SK-N-SH (cell line): ENCODE measurements around the gene LRRC2. TPM values are rescaled to one million over a fixed set of nuclear protein-coding genes. Genes with fewer than 3 reads are reported as not detected.

ENCODE experiments used
- CTCF ChIA-PET: fragments of 300-600, 350-600 bp; formaldehyde crosslinking; extraction: SDS; loops from one replicate; lab custom pipeline; 2021; lab: Yijun Ruan, JAX
- POLR2A ChIA-PET: fragments of 350-600 bp; sonication (Branson Sonifier 250); formaldehyde crosslinking; extraction: SDS; loops from one replicate; lab custom pipeline; 2020; ENCODE audit warnings: antibody characterized with exemption, inconsistent platforms; lab: Yijun Ruan, JAX
- DNase-seq: peaks from one replicate; pipeline ENCODE4 v3.0.0; 2012
- H2AFZ ChIP-seq: fragments of 200-600 bp; sonication (generic); 2 replicates; pipeline ENCODE4 v1.8.1; 2016; ENCODE audit warnings: antibody characterized with exemption, mild to moderate bottlenecking, low read depth
- H3F3A ChIP-seq: fragments of 200-600 bp; sonication (generic); replicated peaks from 2 replicates; pipeline ENCODE3; 2016; ENCODE audit warnings: antibody characterized with exemption, mild to moderate bottlenecking; ENCODE audit not compliant: insufficient read depth
- H3K27ac ChIP-seq, 2 experiments: fragments of 200-500 bp in 1 of 2; fragments of 200-600 bp in 1 of 2; sonication (Bioruptor generic) in 1 of 2; sonication (generic), shearing (Covaris generic) in 1 of 2; 2 replicates each; pipeline versions ENCODE4 v1.5.1 to v1.6.1; 2014 to 2016; ENCODE audit warnings: low read depth in 2 of 2, inconsistent platforms in 1 of 2, low read length in 1 of 2, mild to moderate bottlenecking in 1 of 2, mixed read lengths in 1 of 2
- H3K27me3 ChIP-seq: fragments of 200-600 bp; sonication (generic), shearing (Covaris generic); 2 replicates; pipeline ENCODE4 v1.6.1; 2016; ENCODE audit warnings: mixed run types; ENCODE audit not compliant: insufficient read depth
- H3K36me3 ChIP-seq, 2 experiments: fragments of 200-500 bp in 1 of 2; fragments of 200-600 bp in 1 of 2; sonication (Bioruptor generic) in 1 of 2; sonication (generic) in 1 of 2; replicated peaks in 1 of 2; 2 replicates each; pipeline versions ENCODE3 to v1.5.1; 2014 to 2016; ENCODE audit warnings: low read length in 1 of 2, mild to moderate bottlenecking in 1 of 2; ENCODE audit not compliant: insufficient read depth in 2 of 2, control insufficient read depth in 1 of 2
- H3K4me1 ChIP-seq, 2 experiments: fragments of 200-500 bp in 1 of 2; fragments of 200-600 bp in 1 of 2; sonication (Bioruptor generic) in 1 of 2; sonication (generic), shearing (Covaris generic) in 1 of 2; 2 replicates each; pipeline versions ENCODE4 v1.5.1 to v1.6.1; 2014 to 2016; ENCODE audit warnings: low read depth in 1 of 2, low read length in 1 of 2, mixed run types in 1 of 2; ENCODE audit not compliant: insufficient read depth in 2 of 2, control insufficient read depth in 1 of 2
- H3K4me2 ChIP-seq: fragments of 200-600 bp; sonication (generic), shearing (Covaris generic); 2 replicates; pipeline ENCODE4 v1.6.1; 2017; ENCODE audit warnings: mixed run types
- H3K4me3 ChIP-seq, 2 experiments: fragments of 200-500 bp in 1 of 2; fragments of 200-600 bp in 1 of 2; sonication (Bioruptor generic) in 1 of 2; sonication (generic), shearing (Covaris generic) in 1 of 2; 2 replicates each; pipeline versions ENCODE4 v1.5.1 to v1.8.1; 2014 to 2016; ENCODE audit warnings: low read depth in 2 of 2, inconsistent platforms in 1 of 2, low read length in 1 of 2, mild to moderate bottlenecking in 1 of 2, mixed read lengths in 1 of 2, moderate library complexity in 1 of 2
- H3K79me2 ChIP-seq: fragments of 200-600 bp; sonication (generic); 2 replicates; pipeline ENCODE4 v1.8.1; 2017; ENCODE audit warnings: mild to moderate bottlenecking; ENCODE audit not compliant: insufficient read depth
- H3K9ac ChIP-seq: fragments of 200-600 bp; sonication (generic); 2 replicates; pipeline ENCODE4 v1.6.1; 2017; ENCODE audit warnings: mixed run types
- H3K9me2 ChIP-seq: fragments of 200-600 bp; sonication (generic); 2 replicates; pipeline ENCODE4 v1.6.1; 2017; ENCODE audit warnings: mixed run types
- H3K9me3 ChIP-seq: fragments of 200-600 bp; sonication (generic); 2 replicates; pipeline ENCODE4 v1.6.1; 2017; ENCODE audit warnings: mixed run types, mild to moderate bottlenecking, moderate library complexity
- H4K20me1 ChIP-seq: fragments of 200-600 bp; sonication (generic); 2 replicates; pipeline ENCODE4 v1.6.1; 2017; ENCODE audit warnings: mild to moderate bottlenecking, mixed run types; ENCODE audit not compliant: insufficient read depth
- CHD2 ChIP-seq: fragments of 150-350 bp; IDR thresholded peaks from 2 replicates; pipeline ENCODE4 v1.6.1; 2018; ENCODE audit warnings: low read length; ENCODE audit not compliant: partially characterized antibody
- CTCF ChIP-seq: fragments of 200-600 bp; sonication (generic); IDR thresholded peaks from 2 replicates; pipeline ENCODE4 v1.6.1; 2017; ENCODE audit warnings: antibody characterized with exemption, mild to moderate bottlenecking, moderate library complexity
- EP300 ChIP-seq, 2 experiments: IDR thresholded peaks; 2 replicates each; pipeline versions ENCODE4 v1.4.0 to v1.6.1; 2012; ENCODE audit warnings: borderline replicate concordance in 1 of 2, low read depth in 1 of 2, low read length in 1 of 2
- GATA2 ChIP-seq: sonication (generic); formaldehyde crosslinking; IDR thresholded peaks from 2 replicates; pipeline ENCODE4 v1.5.0; 2020; ENCODE audit warnings: mild to moderate bottlenecking, missing genetic modification reagents
- IRF3 ChIP-seq: fragments of 150-350 bp; IDR thresholded peaks from 2 replicates; pipeline ENCODE4 v1.6.1; 2016; ENCODE audit warnings: mild to moderate bottlenecking, low read depth, low read length
- JUND ChIP-seq: IDR thresholded peaks from 2 replicates; pipeline ENCODE4 v1.4.0; 2012
- MAX ChIP-seq: IDR thresholded peaks from 2 replicates; pipeline ENCODE4 v1.4.0; 2012; ENCODE audit warnings: low read depth
- MXI1 ChIP-seq: IDR thresholded peaks from 2 replicates; pipeline ENCODE4 v1.6.1; 2012; ENCODE audit warnings: mild to moderate bottlenecking, low read depth, low read length, improper control_type of control experiment
- NFIC ChIP-seq: IDR thresholded peaks from 2 replicates; pipeline ENCODE4 v1.4.0; 2012; ENCODE audit warnings: borderline replicate concordance
- RCOR1 ChIP-seq: fragments of 150-350 bp; IDR thresholded peaks from 2 replicates; pipeline ENCODE4 v1.6.1; 2017; ENCODE audit warnings: antibody characterized with exemption, low read length
- REST ChIP-seq: IDR thresholded peaks from 2 replicates; pipeline ENCODE4 v1.6.1; 2012; ENCODE audit warnings: mild to moderate bottlenecking, low read depth, low read length, moderate library complexity
- RFX5 ChIP-seq: IDR thresholded peaks from 2 replicates; pipeline ENCODE4 v1.6.1; 2012; ENCODE audit warnings: mild to moderate bottlenecking, improper control_type of control experiment, low read length
- SIN3A ChIP-seq: IDR thresholded peaks from 2 replicates; pipeline ENCODE4 v1.6.1; 2012; ENCODE audit warnings: low read depth, mild to moderate bottlenecking, low read length, moderate library complexity, borderline replicate concordance
- SMC3 ChIP-seq: IDR thresholded peaks from 2 replicates; pipeline ENCODE4 v1.6.1; 2012; ENCODE audit warnings: low read depth, low read length, improper control_type of control experiment
- TAF1 ChIP-seq: IDR thresholded peaks from 2 replicates; pipeline ENCODE4 v1.6.1; 2012; ENCODE audit warnings: low read depth, mild to moderate bottlenecking, low read length, moderate library complexity, borderline replicate concordance
- USF2 ChIP-seq: fragments of 150-350 bp; IDR thresholded peaks from 2 replicates; pipeline ENCODE4 v1.6.1; 2017; ENCODE audit warnings: antibody characterized with exemption, low read length, low read depth, borderline replicate concordance
- ZBTB33 ChIP-seq: IDR thresholded peaks from 2 replicates; pipeline ENCODE4 v1.4.0; 2012; ENCODE audit warnings: low read depth, borderline replicate concordance
- WGBS: methylation state at CpG from one replicate; pipeline ENCODE4 v1.1.6; 2017; ENCODE audit warnings: low lambda C conversion rate; 5-methylcytosine and 5-hydroxymethylcytosine counted together
- polyA plus RNA-seq, 3 experiments: library from polyadenylated mRNA; depleted of rRNA; stranded (reverse); fragments of >200 nt; gene quantifications; 2 replicates each; pipeline ENCODE4 v1.2.3, GENCODE V29; 2012

Gene LRRC2
- polyA plus RNA-seq, 1 of the 3 experiments (the other 2 are of a cell fraction) = 0.13 TPM

GRCh38 chr3:46574881-46575576 is 8.9 kb upstream of the LRRC2 start:
- Histone ChIP-seq H3K4me1 (no peaks in the 10 kb centered on the region; a peak in 1 of 4 replicates), H3K9me2 (no peaks in the 10 kb centered on the region), H3K4me3 (no peak overlapping the region), H3K9me3 (no peaks in the 10 kb centered on the region), H3K4me2 (no peak overlapping the region), H4K20me1 (no peaks in the 10 kb centered on the region), H2AFZ (no peak overlapping the region), H3K79me2 (no peaks in the 10 kb centered on the region), H3K27ac (no peak overlapping the region), H3F3A (no peaks in the 10 kb centered on the region), H3K27me3 (no peaks in the 10 kb centered on the region; the same call in 1 of the 2 replicates), H3K36me3 (no peaks in the 10 kb centered on the region), H3K9ac (no peak overlapping the region)
- CTCF ChIA-PET = interaction anchor here (0.9 to 2.0 kb wide), 3 partner anchors 17 to 316 kb away, joined by 3 to 7 read pairs (median 4); no protein-coding TSS in a partner anchor
- TF ChIP-seq IRF3 (no peak), SMC3 (no peak), SIN3A (no peak), USF2 (no peak), RCOR1 (no peak), NFIC (no peak), ZBTB33 (no peak), EP300 (IDR thresholded peaks at IDR 0.05; ENCODE audit: borderline replicate concordance in 1 of 2, low read depth in 1 of 2, low read length in 1 of 2) (no peak), GATA2 (CRISPR knock-in tag) (no peak), MXI1 (no peak), CHD2 (no peak), TAF1 (no peak), JUND (no peak), RFX5 (no peak), REST (no peak), MAX (no peak), CTCF (no peak)
- POLR2A ChIA-PET = no interaction called here
- whole genome bisulfite sequencing = 65% methylated on average over 5 of the region's 5 CpGs
- no peak for DNase-seq
